HG03175 (cell line): Measurements from ENCODE around the gene CKS2.
"Not testable (repeated sequence)": the region's sequence is repeated elsewhere in the genome, so short reads cannot be mapped to it uniquely, and the experiment has no call there.

ENCODE experiments used
- ATAC-seq: cut with Tn5 transposase; IDR thresholded peaks from one replicate; pipeline ENCODE4 v1.9.1; 2021; ENCODE audit warnings: mild to moderate bottlenecking, moderate library complexity; ENCODE audit not compliant: unreplicated experiment

The CKS2 gene

GRCh38 chr9:89310475-89311345 lies at the start of gene CKS2:
Gene CKS2 (plus strand): TSS chr9:89311195. CDS start chr9:89311293, 98 bp downstream.
- peak; percentile 91 for ATAC-seq

- ATAC-seq = no peak
Measured at GRCh38 chr9:89273528-89274279, 37.3 kb upstream of the CKS2 start.

- no peak for ATAC-seq
Measured at GRCh38 chr9:89274838-89275237, 36.2 kb upstream of the CKS2 start.

GRCh38 chr9:89276040-89276439 lies 35.0 kb upstream of the CKS2 start:
- not testable (repeated sequence) for ATAC-seq

GRCh38 chr9:89277043-89277442 lies 34.0 kb upstream of the CKS2 start:
- no peak for ATAC-seq

- no peak for ATAC-seq
Measured at GRCh38 chr9:89277454-89277853, 33.5 kb upstream of the CKS2 start.

GRCh38 chr9:89278551-89278950 lies 32.4 kb upstream of the CKS2 start:
- ATAC-seq = no peak

GRCh38 chr9:89278997-89279739 lies 31.8 kb upstream of the CKS2 start:
- no peak for ATAC-seq

GRCh38 chr9:89281106-89281505 lies 29.9 kb upstream of the CKS2 start:
- no peak for ATAC-seq

- not testable (repeated sequence) for ATAC-seq
Measured at GRCh38 chr9:89282248-89282968, 28.6 kb upstream of the CKS2 start.

- no peak for ATAC-seq
Measured at GRCh38 chr9:89284076-89284475, 26.9 kb upstream of the CKS2 start.

- ATAC-seq = no peak
Measured at GRCh38 chr9:89291741-89292140, 19.3 kb upstream of the CKS2 start.

GRCh38 chr9:89293014-89293413 lies 18.0 kb upstream of the CKS2 start:
- ATAC-seq = no peak

GRCh38 chr9:89295400-89295799 lies 15.6 kb upstream of the CKS2 start:
- ATAC-seq = no peak

GRCh38 chr9:89301996-89302395 lies 9.0 kb upstream of the CKS2 start:
- ATAC-seq = not testable (repeated sequence)

- no peak for ATAC-seq
Measured at GRCh38 chr9:89304020-89304833, 6.8 kb upstream of the CKS2 start.

GRCh38 chr9:89304834-89305188 lies 6.2 kb upstream of the CKS2 start:
- no peak for ATAC-seq

GRCh38 chr9:89305868-89306267 lies 5.1 kb upstream of the CKS2 start:
- ATAC-seq = no peak

- no peak for ATAC-seq
Measured at GRCh38 chr9:89309166-89309565, 1.8 kb upstream of the CKS2 start.
